ENCODE results near the gene ZNF433.
"Not testable (repeated sequence)": the region's sequence is repeated elsewhere in the genome, so short reads cannot be mapped to it uniquely, and the experiment has no call there.

ZNF433 gene

GRCh38 chr19:12035220-12036172 lies at the start of gene ZNF433:
TSS of gene ZNF433 (minus strand) at chr19:12035679. CDS start at chr19:12035539, 140 bp downstream.
- H3K36me3 ChIP-seq (ENCODE audit: control insufficient read depth, insufficient read depth, low read length) = no peaks in the 10 kb centered on the region
- H3K4me1 ChIP-seq (ENCODE audit: control insufficient read depth, insufficient read depth, low read length) = no peaks in the 10 kb centered on the region
- peak within 1 kb of the TSS; percentile 93 for H3K4me3 ChIP-seq (ENCODE audit: low read length)
- peak within 1 kb of the TSS; percentile 88 for H3K27ac ChIP-seq (ENCODE audit: low read depth, low read length)
- H3K27me3 ChIP-seq (ENCODE audit: control insufficient read depth, insufficient read depth, low read length) = no peaks in the 10 kb centered on the region
- H3K9ac ChIP-seq (ENCODE audit: low read length) = peak within 1 kb of the TSS; percentile 89

DNA sequence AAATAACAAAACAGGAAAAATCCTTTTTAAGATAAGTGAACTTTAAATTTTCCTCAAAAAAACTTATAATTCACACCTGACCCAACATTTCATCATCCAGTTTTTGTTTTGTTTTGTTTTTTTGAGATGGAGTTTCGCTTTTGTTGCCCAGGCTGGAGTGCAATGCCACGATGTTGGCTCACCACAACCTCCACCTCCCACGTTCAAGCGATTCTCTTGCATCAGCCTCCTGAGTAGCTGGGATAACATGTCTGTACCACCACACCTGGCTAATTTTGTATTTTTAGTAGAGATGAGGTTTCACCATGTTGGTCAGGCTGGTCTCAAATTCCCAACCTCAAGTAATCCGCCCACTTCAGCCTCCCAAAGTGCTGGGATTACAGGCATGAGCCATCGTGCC lies 47.9 kb upstream of the ZNF433 start:
- not testable (repeated sequence) for H3K27me3 ChIP-seq (ENCODE audit: control insufficient read depth, insufficient read depth, low read length); H3K27ac ChIP-seq (ENCODE audit: low read depth, low read length); H3K36me3 ChIP-seq (ENCODE audit: control insufficient read depth, insufficient read depth, low read length); H3K4me3 ChIP-seq (ENCODE audit: low read length); H3K9ac ChIP-seq (ENCODE audit: low read length); H3K4me1 ChIP-seq (ENCODE audit: control insufficient read depth, insufficient read depth, low read length)

DNA sequence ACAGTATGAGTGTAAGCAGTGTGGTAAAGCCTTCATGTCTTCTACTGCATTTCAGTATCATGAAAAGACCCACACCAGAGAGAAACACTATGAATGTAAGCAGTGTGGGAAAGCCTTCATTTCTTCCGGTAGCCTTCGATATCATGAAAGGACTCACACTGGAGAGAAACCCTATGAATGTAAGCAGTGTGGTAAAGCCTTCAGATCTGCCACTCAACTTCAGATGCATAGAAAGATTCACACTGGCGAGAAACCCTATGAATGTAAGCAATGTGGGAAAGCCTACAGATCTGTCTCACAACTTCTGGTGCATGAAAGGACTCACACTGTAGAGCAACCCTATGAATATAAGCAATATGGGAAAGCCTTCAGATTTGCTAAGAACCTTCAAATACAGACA lies 41.9 kb upstream of the ZNF433 start:
- no peak overlapping the region for H3K4me3 ChIP-seq (ENCODE audit: low read length)
- H3K9ac ChIP-seq (ENCODE audit: low read length) = no peak overlapping the region
- no peaks in the 10 kb centered on the region for H3K4me1 ChIP-seq (ENCODE audit: control insufficient read depth, insufficient read depth, low read length)
- no peak overlapping the region for H3K27ac ChIP-seq (ENCODE audit: low read depth, low read length)
- peaks cover 40% of the 10 kb centered on the region for H3K36me3 ChIP-seq (ENCODE audit: control insufficient read depth, insufficient read depth, low read length)
- H3K27me3 ChIP-seq (ENCODE audit: control insufficient read depth, insufficient read depth, low read length) = no peaks in the 10 kb centered on the region

DNA sequence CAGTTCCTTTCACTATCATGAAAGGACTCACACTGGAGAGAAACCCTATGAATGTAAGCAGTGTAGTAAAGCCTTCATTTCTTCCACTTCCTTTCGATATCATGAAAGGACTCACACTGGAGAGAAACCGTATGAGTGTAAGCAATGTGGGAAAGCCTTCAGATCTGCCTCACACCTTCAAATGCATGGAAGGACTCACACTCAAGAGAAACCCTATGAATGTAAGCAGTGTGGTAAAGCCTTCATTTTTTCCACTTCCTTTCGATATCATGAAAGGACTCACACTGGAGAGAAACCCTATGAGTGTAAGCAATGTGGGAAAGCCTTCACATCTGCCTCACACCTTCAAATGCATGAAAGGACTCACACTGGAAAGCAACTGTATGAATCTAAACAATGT lies 40.9 kb upstream of the ZNF433 start:
- H3K36me3 ChIP-seq (ENCODE audit: control insufficient read depth, insufficient read depth, low read length) = peaks cover 40% of the 10 kb centered on the region
- not testable (repeated sequence) for H3K4me3 ChIP-seq (ENCODE audit: low read length); H3K4me1 ChIP-seq (ENCODE audit: control insufficient read depth, insufficient read depth, low read length)

DNA sequence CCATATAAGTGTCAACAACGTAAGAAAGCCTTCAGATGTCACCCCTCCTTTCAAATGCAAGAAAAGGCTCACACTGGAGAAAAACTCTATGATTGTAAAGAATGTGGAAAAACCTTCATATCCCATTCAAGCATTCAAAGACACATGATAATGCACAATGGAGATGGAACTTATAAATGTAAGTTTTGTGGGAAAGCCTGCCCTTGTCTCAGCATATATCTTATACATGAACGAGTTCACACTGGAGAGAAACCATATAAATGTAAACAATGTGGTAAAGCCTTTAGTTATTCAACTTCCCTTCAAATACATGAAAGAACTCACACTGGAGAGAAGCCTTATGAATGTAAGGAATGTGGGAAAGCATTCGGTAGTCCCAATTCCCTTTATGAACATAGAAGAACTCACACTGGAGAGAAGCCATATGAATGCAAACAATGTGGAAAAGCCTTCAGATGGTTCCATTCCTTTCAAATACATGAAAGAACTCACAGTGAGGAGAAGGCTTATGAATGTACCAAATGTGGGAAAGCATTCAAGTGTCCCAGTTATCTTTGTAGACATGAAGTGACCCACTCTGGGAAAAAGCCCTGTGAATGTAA lies 40.2 kb upstream of the ZNF433 start:
- H3K4me1 ChIP-seq (ENCODE audit: control insufficient read depth, insufficient read depth, low read length) = no peaks in the 10 kb centered on the region
- H3K27ac ChIP-seq (ENCODE audit: low read depth, low read length) = no peak overlapping the region
- H3K27me3 ChIP-seq (ENCODE audit: control insufficient read depth, insufficient read depth, low read length) = no peaks in the 10 kb centered on the region
- no peak overlapping the region for H3K4me3 ChIP-seq (ENCODE audit: low read length)
- H3K36me3 ChIP-seq (ENCODE audit: control insufficient read depth, insufficient read depth, low read length) = peaks cover 40% of the 10 kb centered on the region
- H3K9ac ChIP-seq (ENCODE audit: low read length) = no peak overlapping the region

More for the DNA sequence above, 40.9 kb upstream of the ZNF433 start:
- not testable (repeated sequence) for H3K27me3 ChIP-seq (ENCODE audit: control insufficient read depth, insufficient read depth, low read length); H3K27ac ChIP-seq (ENCODE audit: low read depth, low read length); H3K9ac ChIP-seq (ENCODE audit: low read length)

- H3K9ac ChIP-seq (ENCODE audit: low read length) = peak within 1 kb of the TSS; percentile 77
- no peaks in the 10 kb centered on the region for H3K27me3 ChIP-seq (ENCODE audit: control insufficient read depth, insufficient read depth, low read length)
- H3K4me1 ChIP-seq (ENCODE audit: control insufficient read depth, insufficient read depth, low read length) = no peaks in the 10 kb centered on the region
- peak within 1 kb of the TSS; percentile 97 for H3K27ac ChIP-seq (ENCODE audit: low read depth, low read length)
- H3K4me3 ChIP-seq (ENCODE audit: low read length) = peak within 1 kb of the TSS; percentile 89
- H3K36me3 ChIP-seq (ENCODE audit: control insufficient read depth, insufficient read depth, low read length) = no peaks in the 10 kb centered on the region
Measured at GRCh38 chr19:12064590-12065538, 29.4 kb upstream of the ZNF433 start, which contains the start of gene ZNF844. TSS of gene ZNF844 (plus strand) at chr19:12064731. CDS start at chr19:12064874, 143 bp downstream.

DNA sequence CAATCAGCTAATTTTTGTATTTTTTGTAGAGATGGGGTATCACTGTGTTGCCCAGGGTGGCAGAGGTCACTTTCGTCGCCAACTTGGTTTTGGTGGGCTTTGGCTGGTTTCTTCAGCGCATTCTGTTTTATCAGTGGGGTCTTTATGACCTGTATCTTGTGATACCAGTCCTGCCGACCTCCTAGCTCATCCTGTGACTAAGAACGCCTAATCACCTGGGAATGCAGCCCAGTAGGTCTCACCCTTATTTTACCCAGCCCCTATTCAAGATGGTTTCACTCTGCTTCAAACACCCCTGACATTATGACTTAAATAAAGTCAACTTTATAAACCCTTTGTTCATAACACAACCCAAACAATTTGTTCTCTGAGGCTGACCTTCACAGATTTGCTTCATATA lies 20.3 kb upstream of the ZNF433 start:
- H3K9ac ChIP-seq (ENCODE audit: low read length) = no peak overlapping the region
- H3K27me3 ChIP-seq (ENCODE audit: control insufficient read depth, insufficient read depth, low read length) = no peaks in the 10 kb centered on the region
- no peaks in the 10 kb centered on the region for H3K4me1 ChIP-seq (ENCODE audit: control insufficient read depth, insufficient read depth, low read length)
- H3K36me3 ChIP-seq (ENCODE audit: control insufficient read depth, insufficient read depth, low read length) = no peaks in the 10 kb centered on the region
- H3K4me3 ChIP-seq (ENCODE audit: low read length) = no peak overlapping the region
- no peak overlapping the region for H3K27ac ChIP-seq (ENCODE audit: low read depth, low read length)

- peak within 1 kb of the TSS; percentile 83 for H3K9ac ChIP-seq (ENCODE audit: low read length)
- H3K4me1 ChIP-seq (ENCODE audit: control insufficient read depth, insufficient read depth, low read length) = no peaks in the 10 kb centered on the region
- no peaks in the 10 kb centered on the region for H3K36me3 ChIP-seq (ENCODE audit: control insufficient read depth, insufficient read depth, low read length)
- H3K27ac ChIP-seq (ENCODE audit: low read depth, low read length) = peak within 1 kb of the TSS; percentile 68
- H3K4me3 ChIP-seq (ENCODE audit: low read length) = peak within 1 kb of the TSS; percentile 95
- H3K27me3 ChIP-seq (ENCODE audit: control insufficient read depth, insufficient read depth, low read length) = no peaks in the 10 kb centered on the region
Measured at GRCh38 chr19:12052497-12053169, 17.2 kb upstream of the ZNF433 start, which contains the start of gene ZNF878. TSS of gene ZNF878 (minus strand) at chr19:12052961. CDS start at chr19:12052801, 160 bp downstream.

DNA sequence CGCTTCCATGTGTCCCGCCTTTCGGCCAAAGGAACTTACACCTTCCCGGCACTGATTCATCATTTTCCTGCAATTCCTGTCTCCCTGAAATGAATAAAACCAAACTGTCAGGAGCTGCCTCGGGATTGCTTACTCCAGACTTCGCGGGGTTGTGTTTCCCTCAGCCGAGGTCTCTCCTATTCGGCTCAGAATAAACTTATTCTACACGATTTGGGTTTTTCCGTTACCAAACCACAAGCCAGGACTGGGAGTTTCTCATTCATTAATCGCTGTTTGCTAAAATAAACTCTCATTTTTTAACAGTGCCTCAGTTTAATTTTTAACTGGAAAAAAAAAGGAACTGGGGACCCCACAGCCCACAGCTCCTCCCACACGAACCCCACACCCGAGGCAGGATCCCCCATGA lies 16.6 kb upstream of the ZNF433 start:
- H3K4me1 ChIP-seq (ENCODE audit: control insufficient read depth, insufficient read depth, low read length) = no peaks in the 10 kb centered on the region
- H3K9ac ChIP-seq (ENCODE audit: low read length) = no peak overlapping the region
- H3K27ac ChIP-seq (ENCODE audit: low read depth, low read length) = no peak overlapping the region
- no peaks in the 10 kb centered on the region for H3K36me3 ChIP-seq (ENCODE audit: control insufficient read depth, insufficient read depth, low read length)
- H3K27me3 ChIP-seq (ENCODE audit: control insufficient read depth, insufficient read depth, low read length) = no peaks in the 10 kb centered on the region
- peak overlapping the region; percentile 95 for H3K4me3 ChIP-seq (ENCODE audit: low read length)

DNA sequence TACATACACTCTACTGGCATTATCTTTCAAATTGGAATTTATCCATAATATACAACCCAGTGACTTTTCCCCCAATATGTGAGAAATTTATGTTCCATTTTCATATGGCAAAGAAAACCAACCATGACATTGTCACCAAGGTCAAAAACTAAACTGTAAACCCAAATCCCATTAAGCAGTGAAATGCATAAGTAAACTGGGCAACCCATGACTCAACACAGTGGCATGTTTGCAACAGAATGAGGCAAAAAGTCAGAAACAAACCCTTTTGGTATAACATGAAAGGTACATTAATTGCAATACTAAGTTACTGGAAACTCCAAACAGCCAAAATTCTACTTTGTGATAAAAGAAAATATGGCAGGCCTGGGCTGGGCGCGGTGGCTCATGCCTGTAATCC lies 12.4 kb upstream of the ZNF433 start:
- Histone ChIP-seq H3K4me1 (ENCODE audit: control insufficient read depth, insufficient read depth, low read length) (no peaks in the 10 kb centered on the region), H3K27me3 (ENCODE audit: control insufficient read depth, insufficient read depth, low read length) (no peaks in the 10 kb centered on the region), H3K27ac (ENCODE audit: low read depth, low read length) (no peak overlapping the region), H3K4me3 (ENCODE audit: low read length) (no peak overlapping the region), H3K9ac (ENCODE audit: low read length) (no peak overlapping the region), H3K36me3 (ENCODE audit: control insufficient read depth, insufficient read depth, low read length) (peaks cover 4% of the 10 kb centered on the region)

DNA sequence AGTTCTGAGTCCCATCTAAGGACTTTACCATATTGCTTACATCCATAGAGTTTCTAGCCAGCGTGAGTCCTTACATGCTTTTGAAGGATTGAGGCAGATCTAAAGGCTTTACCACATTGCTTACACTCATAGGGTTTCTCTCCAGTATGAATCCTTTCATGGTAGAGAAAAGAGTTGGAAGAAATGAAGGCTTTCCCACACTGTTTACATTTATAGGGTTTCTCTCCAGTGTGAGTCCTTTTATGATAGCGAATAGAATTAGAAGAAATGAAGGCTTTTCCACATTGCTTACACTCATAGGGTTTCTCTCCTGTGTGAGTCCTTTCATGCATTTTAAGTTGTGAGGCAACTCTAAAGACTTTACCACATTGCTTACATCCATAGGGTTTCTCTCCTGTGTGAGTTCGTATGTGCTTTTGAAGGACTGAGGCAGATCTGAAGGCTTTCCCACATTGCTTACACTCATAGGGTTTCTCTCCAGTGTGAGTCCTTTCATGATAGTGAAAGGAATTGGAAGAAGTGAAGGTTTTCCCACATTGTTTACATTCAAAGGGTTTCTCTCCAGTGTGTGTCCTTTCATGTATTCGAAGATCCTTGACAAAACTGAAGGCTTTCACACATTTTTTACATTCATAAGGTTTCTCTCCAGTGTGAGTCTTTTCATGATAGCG lies 8.4 kb upstream of the ZNF433 start:
- Histone ChIP-seq H3K27me3 (ENCODE audit: control insufficient read depth, insufficient read depth, low read length) (no peaks in the 10 kb centered on the region), H3K9ac (ENCODE audit: low read length) (no peak overlapping the region), H3K4me3 (ENCODE audit: low read length) (no peak overlapping the region), H3K36me3 (ENCODE audit: control insufficient read depth, insufficient read depth, low read length) (peaks cover 4% of the 10 kb centered on the region), H3K27ac (ENCODE audit: low read depth, low read length) (no peak overlapping the region), H3K4me1 (ENCODE audit: control insufficient read depth, insufficient read depth, low read length) (no peaks in the 10 kb centered on the region)
